IPS-18a (cell line): ENCODE measurements around the gene UBE2D3.
"Not testable (repeated sequence)": the region's sequence is repeated elsewhere in the genome, so short reads cannot be mapped to it uniquely, and the experiment has no call there.

ENCODE experiments used
- H3K27ac ChIP-seq: one replicate; pipeline ENCODE4 v1.5.1; 2013; ENCODE audit warnings: low read length
- H3K27me3 ChIP-seq: one replicate; pipeline ENCODE4 v1.6.1; 2013; ENCODE audit warnings: mild to moderate bottlenecking, low read length; ENCODE audit not compliant: control insufficient read depth, insufficient read depth
- H3K36me3 ChIP-seq: one replicate; pipeline ENCODE4 v1.6.1; 2013; ENCODE audit warnings: low read depth, low read length; ENCODE audit not compliant: control insufficient read depth
- H3K4me1 ChIP-seq: one replicate; pipeline ENCODE4 v1.6.1; 2013; ENCODE audit warnings: low read depth, low read length; ENCODE audit not compliant: control insufficient read depth
- H3K4me3 ChIP-seq: one replicate; pipeline ENCODE4 v1.5.1; 2013; ENCODE audit warnings: low read length
- H3K9ac ChIP-seq: one replicate; pipeline ENCODE4 v1.6.1; 2013; ENCODE audit warnings: mild to moderate bottlenecking, low read length, moderate library complexity
- H3K9me3 ChIP-seq: one replicate; pipeline ENCODE4 v1.6.1; 2013; ENCODE audit warnings: low read depth, low read length; ENCODE audit not compliant: control insufficient read depth

The UBE2D3 gene

DNA sequence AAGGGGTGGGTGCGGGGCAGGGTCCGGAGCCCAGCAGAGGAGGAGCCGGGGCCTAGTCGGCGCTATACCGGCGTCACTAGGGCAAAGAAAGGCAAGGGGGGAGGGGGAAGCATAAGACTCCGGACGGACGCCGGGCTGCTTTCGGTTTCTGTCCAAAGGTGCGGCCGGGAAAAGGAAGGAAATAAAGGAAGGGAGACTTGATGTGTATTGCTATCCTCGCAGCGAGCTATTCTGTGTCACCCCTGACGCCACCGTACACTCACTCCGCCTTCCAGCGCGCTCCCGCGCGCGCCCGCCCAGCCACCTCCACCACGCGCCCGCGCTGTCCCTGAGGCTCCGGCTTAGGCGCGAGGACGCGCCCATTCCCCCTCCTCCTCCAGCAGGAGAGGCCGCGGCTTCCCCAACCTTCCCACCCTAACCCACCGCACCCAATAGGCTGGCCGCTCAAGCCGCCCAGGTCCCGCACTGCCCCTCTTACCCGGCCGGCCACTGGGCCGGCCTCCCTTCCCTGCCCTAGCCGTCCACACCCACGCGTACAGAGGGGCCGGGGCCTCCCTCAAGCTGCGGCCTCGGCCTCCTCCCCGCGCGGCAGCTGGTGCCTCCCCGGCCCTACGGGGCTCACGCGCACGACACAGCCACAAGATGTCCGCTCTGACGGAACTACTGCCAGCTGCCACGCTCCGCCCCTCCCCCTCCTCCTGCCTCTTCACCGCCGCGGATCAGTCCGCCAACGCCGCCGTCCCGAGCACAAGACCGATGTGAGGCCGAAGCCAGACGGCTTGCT lies at the start of gene UBE2D3:
Gene UBE2D3 (minus strand): TSS at position 662 of the 784 bp plus-strand sequence. CDS start 1,043 bp downstream, outside the sequence.
- Histone ChIP-seq H3K27ac (peak within 1 kb of the TSS; percentile 97), H3K27me3 (no peaks in the 10 kb centered on the region), H3K4me1 (peaks cover 30% of the 10 kb centered on the region), H3K9me3 (no peaks in the 10 kb centered on the region), H3K9ac (peak within 1 kb of the TSS; percentile 99), H3K36me3 (peaks cover 24% of the 10 kb centered on the region), H3K4me3 (peak within 1 kb of the TSS; percentile 77)

DNA sequence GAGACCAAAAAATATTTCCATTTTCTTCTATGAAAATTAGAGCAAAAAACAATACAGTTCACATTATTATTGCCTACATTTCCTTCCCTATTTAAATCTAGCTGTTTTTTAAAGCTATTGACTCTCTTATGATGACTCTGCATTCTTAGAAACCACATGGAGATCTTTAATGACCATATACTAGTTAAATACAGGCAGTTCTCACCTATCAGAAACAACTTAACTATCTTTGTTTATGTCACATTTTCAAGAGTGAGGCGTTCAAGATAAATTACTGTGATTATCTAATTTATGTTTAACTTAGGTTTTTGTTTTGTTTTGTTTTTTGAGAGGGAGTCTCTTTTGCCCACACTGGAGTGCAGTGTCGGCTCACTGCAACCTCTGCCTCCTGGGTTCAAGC lies 44.4 kb upstream of the UBE2D3 start:
- Histone ChIP-seq H3K9ac (no peak overlapping the region), H3K27ac (no peak overlapping the region), H3K4me1 (peaks cover 15% of the 10 kb centered on the region), H3K9me3 (peaks cover 2% of the 10 kb centered on the region), H3K4me3 (peak overlapping the region; percentile 8), H3K36me3 (peaks cover 16% of the 10 kb centered on the region), H3K27me3 (no peaks in the 10 kb centered on the region)

DNA sequence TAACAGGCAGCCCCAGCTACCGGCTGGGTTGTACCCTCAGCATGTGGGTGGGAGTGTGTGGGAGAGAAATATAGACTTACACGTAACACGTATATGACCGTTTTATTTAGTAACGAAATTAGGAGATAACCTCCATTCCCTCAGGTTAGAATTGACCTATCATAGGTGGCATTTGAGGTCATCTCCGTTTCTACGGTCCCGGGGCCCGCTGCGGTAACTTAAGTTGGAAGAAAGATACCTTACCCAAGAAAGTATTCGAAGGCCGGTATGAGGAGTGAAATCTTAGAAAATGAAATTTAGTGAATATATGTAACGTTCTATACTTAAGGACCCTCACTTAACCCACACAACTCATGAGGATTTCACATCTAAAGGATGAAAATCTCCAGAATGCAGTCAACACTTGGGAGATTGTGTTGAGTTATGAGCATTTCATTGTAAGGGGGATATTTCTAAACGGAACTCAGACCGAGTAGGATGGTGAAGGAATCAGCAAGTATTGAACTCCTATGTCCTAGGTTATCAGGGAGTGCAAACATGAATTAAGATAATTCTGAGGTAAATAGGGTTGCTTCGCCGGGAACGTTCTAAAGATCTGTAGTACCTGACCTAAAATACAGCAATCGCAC lies 42.3 kb upstream of the UBE2D3 start:
- Histone ChIP-seq H3K4me1 (peaks cover 15% of the 10 kb centered on the region), H3K4me3 (peak overlapping the region; percentile 88), H3K36me3 (peaks cover 3% of the 10 kb centered on the region), H3K27me3 (no peaks in the 10 kb centered on the region), H3K9me3 (no peaks in the 10 kb centered on the region), H3K9ac (peak overlapping the region; percentile 89), H3K27ac (peak overlapping the region; percentile 90)

DNA sequence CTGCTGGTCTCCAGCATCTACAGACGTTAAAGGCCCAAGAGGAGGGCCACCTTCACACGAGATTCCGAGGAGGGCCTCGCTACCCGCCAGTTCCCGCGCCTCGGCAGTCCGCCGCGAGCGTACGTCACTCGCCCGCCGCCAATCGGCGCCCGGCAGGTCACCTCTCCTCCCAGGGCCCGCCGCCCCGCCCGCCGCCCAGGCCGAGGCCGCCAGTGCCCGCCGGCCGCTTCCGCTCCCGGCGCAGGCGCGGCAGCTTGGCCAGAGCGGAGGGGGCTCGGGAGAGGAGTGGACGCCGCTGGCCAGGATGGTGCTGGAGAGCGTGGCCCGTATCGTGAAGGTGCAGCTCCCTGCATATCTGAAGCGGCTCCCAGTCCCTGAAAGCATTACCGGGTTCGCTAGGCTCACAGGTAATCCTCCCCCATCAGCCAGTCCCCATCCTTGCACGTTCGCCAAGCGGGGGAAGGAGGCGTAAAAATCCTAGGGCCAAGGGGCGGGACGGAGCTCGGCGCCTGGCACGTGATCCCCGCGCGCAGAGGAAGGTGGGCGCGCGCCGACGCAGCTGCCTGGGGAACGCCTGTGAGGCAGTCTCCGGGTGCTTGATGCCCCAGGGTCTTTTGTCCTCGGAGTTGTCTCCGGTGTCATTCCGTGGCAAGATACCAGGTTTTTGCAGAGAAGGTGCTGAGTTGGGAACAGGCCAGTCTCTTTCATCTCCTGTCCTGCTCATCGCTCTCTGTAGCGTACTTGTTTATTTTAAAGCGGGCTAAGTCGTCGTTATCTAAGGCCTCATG lies 41.6 kb upstream of the UBE2D3 start, which contains the start of gene CISD2:
Gene CISD2 (plus strand): TSS at position 212 of the 788 bp plus-strand sequence. CDS start 93 bp downstream, at position 305.
- Histone ChIP-seq H3K27ac (peak within 1 kb of the TSS; percentile 92), H3K9me3 (no peaks in the 10 kb centered on the region), H3K4me1 (peaks cover 15% of the 10 kb centered on the region), H3K4me3 (peak within 1 kb of the TSS; percentile 88), H3K27me3 (no peaks in the 10 kb centered on the region), H3K9ac (peak within 1 kb of the TSS; percentile 89), H3K36me3 (no peaks in the 10 kb centered on the region)

DNA sequence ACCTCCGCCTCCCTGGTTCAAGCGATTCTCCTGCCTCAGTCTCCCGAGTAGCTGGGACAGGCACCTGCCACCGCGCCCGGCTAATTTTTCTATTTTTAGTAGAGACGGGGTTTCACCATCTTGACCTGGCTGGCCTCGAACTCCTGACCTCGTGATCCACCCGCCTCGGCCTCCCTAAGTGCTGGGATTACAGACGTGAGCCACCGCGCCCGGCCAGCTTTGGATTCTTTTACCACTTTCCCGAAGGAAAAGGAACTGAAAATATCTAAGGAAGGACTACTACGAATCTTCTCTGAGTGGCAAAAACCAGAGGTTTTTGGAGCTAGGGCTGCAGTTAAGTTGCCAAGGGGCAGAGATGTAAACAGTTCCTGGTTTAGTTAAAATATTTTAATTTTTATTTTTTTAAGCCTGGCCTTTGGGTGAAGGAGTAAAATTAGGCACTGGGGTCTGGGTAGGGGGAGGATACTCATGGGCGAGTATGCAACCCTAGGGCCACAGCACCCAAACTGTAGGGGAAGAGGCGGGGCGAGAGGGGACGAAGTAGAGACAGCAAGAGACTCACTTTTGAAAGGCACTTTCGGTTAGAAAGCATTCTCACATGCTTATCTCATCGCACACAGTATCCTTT lies 40.9 kb upstream of the UBE2D3 start:
- Histone ChIP-seq H3K36me3 (no peaks in the 10 kb centered on the region), H3K27ac (peak overlapping the region; percentile 92), H3K4me1 (peaks cover 15% of the 10 kb centered on the region), H3K9me3 (no peaks in the 10 kb centered on the region), H3K27me3 (no peaks in the 10 kb centered on the region), H3K9ac (peak overlapping the region; percentile 89), H3K4me3 (peak overlapping the region; percentile 88)

DNA sequence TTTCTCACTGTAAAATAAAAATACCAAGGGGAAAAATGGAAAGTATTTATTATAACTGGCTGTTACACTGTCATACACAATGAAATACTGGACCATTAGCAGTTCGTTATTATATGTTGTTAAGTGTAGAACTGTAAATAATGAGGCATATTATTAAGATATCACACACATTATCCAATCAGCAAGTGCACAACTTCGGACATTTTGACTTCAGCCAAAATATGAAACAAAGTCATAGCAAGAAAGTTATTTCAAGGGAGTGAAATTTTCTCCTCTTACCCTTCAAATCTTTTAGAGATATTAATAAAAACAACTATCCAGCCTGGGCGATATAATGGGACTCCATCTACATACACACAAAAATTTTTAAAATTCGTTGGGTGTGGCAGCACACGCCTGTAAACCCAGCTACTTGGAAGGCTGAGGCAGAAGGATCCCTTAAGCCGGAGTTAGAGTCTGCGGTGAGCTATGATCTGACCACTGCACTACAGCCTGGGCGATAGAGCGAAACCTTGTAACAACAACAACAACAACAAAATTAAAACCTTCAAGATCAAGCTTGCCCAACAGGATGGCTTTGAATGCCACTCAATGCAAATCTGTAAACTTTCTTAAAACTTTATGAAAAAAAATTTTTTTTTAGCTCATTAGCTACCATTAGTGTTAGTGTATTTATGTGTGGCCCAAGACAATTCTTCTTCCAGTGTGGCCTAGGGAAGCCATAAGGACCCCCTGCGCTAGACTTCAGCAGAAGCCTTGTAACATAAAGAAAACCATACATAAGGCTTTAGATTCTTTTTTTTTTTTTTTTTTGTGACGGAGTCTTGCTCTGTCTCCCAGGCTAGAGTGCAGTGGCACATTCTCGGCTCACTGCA lies 40.2 kb upstream of the UBE2D3 start:
- H3K4me1 ChIP-seq, result peaks cover 15% of the 10 kb centered on the region
- H3K36me3 ChIP-seq, result no peaks in the 10 kb centered on the region
- H3K9ac ChIP-seq, result peak overlapping the region; percentile 89
- no peaks in the 10 kb centered on the region for H3K27me3 ChIP-seq
- no peaks in the 10 kb centered on the region for H3K9me3 ChIP-seq
- peak overlapping the region; percentile 88 for H3K4me3 ChIP-seq
- no peak overlapping the region for H3K27ac ChIP-seq

DNA sequence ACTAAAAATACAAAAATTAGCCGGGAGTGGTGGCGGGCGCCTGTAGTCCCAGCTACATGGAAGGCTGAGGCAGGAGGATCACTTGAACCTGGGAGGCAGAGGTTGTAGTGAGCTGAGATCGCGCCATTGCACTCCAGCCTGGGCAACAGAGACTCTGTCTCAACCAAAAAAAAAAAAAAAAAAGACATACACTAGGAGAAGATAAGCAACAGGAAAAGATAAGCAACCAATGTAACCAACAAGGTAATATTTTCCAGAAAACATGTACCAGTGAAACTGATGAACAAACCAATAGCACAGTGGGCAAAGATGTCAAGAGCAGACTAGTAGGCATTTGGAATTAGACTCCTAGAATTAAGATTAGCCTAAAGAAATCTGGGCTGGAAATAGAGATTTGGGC lies 38.0 kb upstream of the UBE2D3 start:
- H3K4me3 ChIP-seq, result not testable (repeated sequence)

DNA sequence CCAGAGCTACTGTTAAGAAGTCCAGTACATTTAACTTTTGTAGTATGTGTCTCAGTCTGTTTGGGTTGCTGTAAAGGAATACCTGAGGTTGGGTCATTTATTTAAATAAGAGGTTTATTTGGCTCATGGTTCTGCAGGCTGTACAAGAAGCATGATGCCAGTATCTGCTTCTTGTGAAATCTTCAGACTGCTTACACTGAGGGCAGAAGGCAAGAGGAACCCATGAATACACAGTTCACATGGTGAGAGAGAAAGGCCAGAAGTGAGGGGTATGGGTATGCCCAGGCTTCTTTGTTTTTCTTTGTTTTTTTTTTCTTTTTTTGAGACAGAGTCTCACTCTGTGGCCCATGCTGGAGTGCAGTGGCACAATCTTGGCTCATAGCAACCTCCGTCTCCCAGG lies 35.4 kb upstream of the UBE2D3 start:
- Histone ChIP-seq H3K36me3 (no peaks in the 10 kb centered on the region), H3K27ac (no peak overlapping the region), H3K4me1 (peaks cover 3% of the 10 kb centered on the region), H3K9ac (no peak overlapping the region), H3K4me3 (no peak overlapping the region), H3K9me3 (peaks cover 9% of the 10 kb centered on the region), H3K27me3 (no peaks in the 10 kb centered on the region)

More for the DNA sequence above, 38.0 kb upstream of the UBE2D3 start:
- H3K9me3 ChIP-seq, H3K4me1 ChIP-seq, H3K36me3 ChIP-seq, H3K27me3 ChIP-seq, H3K9ac ChIP-seq, H3K27ac ChIP-seq: not testable (repeated sequence)

DNA sequence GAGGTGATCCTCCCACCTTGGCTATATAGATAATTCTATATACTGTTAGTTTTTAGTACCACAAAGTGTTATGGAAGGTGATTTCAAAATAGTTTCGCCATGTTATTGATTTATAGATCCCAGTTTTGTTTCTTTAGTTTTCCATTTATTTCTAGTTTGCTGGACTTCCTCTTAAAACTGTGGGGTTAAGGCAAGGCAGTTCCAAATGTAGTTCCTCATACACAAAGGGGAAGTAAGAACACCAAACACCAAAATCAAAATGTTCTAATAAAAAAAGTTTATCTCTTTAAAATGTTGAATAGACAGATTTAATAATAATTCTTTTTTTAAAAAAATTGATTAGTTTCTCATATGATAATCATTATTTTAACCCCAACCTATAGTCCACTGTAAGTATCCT lies 34.7 kb upstream of the UBE2D3 start:
- H3K9me3 ChIP-seq, result peaks cover 9% of the 10 kb centered on the region
- H3K36me3 ChIP-seq, result no peaks in the 10 kb centered on the region
- H3K27ac ChIP-seq, result no peak overlapping the region
- H3K9ac ChIP-seq, result no peak overlapping the region
- H3K4me1 ChIP-seq, result no peaks in the 10 kb centered on the region
- no peak overlapping the region for H3K4me3 ChIP-seq
- H3K27me3 ChIP-seq, result no peaks in the 10 kb centered on the region

DNA sequence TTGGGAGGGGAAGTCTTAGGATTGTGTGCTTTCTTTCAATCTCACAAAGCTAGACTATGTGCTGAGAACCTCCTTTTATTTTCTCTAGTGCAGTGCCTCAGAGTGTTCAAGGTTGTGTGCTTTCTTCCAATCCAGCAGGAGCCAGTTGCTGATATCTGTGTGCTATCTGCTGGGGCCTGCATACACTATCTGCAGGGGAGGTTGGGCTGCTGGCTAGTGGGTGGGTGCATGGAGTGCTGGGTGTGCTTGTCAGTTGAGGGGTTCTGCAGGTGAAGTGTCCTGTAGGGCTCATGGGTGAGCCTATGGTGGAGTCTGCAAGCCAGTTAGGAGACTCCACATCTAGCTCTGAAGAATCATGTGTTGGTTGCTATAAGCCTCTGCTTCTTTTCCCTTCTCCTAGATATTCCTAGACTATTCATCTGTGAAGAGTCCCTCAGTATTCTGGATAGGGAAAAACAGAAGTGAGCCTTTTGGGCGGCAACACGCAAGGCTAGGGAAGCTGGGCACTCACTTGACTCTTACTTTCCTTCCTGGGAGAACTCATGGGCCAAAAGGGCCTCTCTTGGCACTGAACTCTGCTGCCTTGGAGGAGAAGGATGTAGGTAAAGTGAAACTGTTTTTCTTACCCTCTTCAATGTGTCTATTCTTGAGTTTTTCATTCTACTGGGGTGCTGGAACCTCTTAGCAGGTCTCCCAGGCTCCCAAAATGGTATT lies 33.4 kb upstream of the UBE2D3 start:
- no peak overlapping the region for H3K27ac ChIP-seq
- no peaks in the 10 kb centered on the region for H3K4me1 ChIP-seq
- H3K27me3 ChIP-seq, result no peaks in the 10 kb centered on the region
- H3K4me3 ChIP-seq, result no peak overlapping the region
- H3K9ac ChIP-seq, result no peak overlapping the region
- H3K36me3 ChIP-seq, result no peaks in the 10 kb centered on the region
- peaks cover 9% of the 10 kb centered on the region for H3K9me3 ChIP-seq
